ENCODE measurements around the gene P4HA2. TPM values are rescaled to one million over a fixed set of nuclear protein-coding genes. Genes with fewer than 3 reads are reported as not detected.

P4HA2 gene
- total RNA-seq, 5 donors from 2014 or later (not counting 1 experiment from before 2014, with no cell fraction given), result 0.50 to 0.99 (median 0.98) TPM; not detected in 2

GRCh38 chr5:132265336-132266030 lies 37.8 kb upstream of the P4HA2 start:
- ChIA-PET POLR2A (no interaction called here), CTCF (interaction anchor here in 1 of 2 donors (0.5 kb wide), 1 partner anchor 462 kb away, joined by 3 read pairs; no protein-coding TSS in a partner anchor)
- no peaks in the 10 kb centered on the region for H3K27me3 Mint-ChIP-seq
- H3K36me3 Mint-ChIP-seq, result no peaks in the 10 kb centered on the region
- H3K27ac Mint-ChIP-seq, result no peak overlapping the region
- Histone ChIP-seq H3K36me3 (ENCODE audit: control insufficient read depth in 2 of 2, extremely low read depth in 1 of 2, insufficient read depth in 1 of 2, low read length in 1 of 2) (no peaks in the 10 kb centered on the region), H3K27ac (ENCODE audit: low read length) (no peak overlapping the region), H3K4me3 (ENCODE audit: control insufficient read depth in 1 of 2, extremely low read depth in 1 of 2, low read length in 1 of 2) (no peak overlapping the region), H3K9me3 (no peaks in the 10 kb centered on the region), H3K27me3 (replicated peaks in 1 of 2; ENCODE audit: control insufficient read depth in 2 of 2, extremely low read depth in 1 of 2, insufficient read depth in 2 of 2, low read length in 1 of 2) (peaks cover 0 to 7% of the 10 kb centered on the region in 2 experiments), H3K4me1 (ENCODE audit: control insufficient read depth in 1 of 2, extremely low read depth in 1 of 2, insufficient read depth in 2 of 2, low read length in 2 of 2) (peaks cover 0 to 3% of the 10 kb centered on the region in 2 experiments)
- peaks cover 0 to 4% (median 3%) of the 10 kb centered on the region in 3 donors for H3K4me1 Mint-ChIP-seq
- ATAC-seq (replicated peaks in 1 of 4) (no peak), DNase-seq (no peak)
- H3K4me3 Mint-ChIP-seq, result no peak overlapping the region
- 100% methylated on average over 2 of the region's 8 CpGs for WGBS (ENCODE audit: insufficient coverage)
- no peaks in the 10 kb centered on the region for H3K9me3 Mint-ChIP-seq

DNA sequence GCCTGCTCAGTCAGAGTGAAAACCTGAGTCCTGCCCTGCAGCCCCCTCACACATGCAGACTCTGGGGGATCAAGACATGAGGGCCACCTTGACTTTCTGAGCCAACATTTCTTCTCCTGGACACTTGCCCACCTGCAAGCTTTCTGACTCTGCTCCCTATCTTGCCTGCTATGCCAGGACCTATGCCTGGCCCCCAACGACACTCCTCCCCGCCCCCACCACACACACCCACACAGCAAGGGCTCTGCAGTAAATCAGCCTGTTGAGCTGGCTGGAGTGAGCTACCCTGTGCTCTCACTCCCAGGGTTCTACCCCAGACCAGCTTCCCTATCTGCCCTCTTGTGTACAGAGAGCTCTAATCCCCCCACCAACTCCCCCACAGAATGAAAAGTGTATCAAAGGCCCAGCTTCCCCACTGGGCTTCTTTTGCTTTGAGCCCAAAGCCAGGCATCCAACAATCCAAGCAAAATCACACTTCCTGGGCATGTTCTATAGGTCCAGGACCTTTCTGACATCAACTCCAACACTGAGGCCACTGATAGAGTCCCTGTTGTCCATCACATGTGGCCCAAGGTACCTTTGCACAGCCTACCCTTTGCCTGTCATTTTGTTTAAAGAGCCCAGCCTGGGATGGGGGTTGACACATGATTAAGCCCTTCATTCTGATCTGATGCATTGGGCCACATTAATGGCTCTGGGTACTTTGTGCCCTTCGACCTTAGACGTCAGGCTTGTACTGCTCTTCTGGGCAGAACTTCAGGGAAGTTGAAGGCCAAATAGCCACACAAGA lies 37.1 kb upstream of the P4HA2 start:
- WGBS (ENCODE audit: insufficient coverage), result 77% methylated on average over 4 of the region's 4 CpGs
- no peak for ATAC-seq (replicated peaks in 1 of 4)

DNA sequence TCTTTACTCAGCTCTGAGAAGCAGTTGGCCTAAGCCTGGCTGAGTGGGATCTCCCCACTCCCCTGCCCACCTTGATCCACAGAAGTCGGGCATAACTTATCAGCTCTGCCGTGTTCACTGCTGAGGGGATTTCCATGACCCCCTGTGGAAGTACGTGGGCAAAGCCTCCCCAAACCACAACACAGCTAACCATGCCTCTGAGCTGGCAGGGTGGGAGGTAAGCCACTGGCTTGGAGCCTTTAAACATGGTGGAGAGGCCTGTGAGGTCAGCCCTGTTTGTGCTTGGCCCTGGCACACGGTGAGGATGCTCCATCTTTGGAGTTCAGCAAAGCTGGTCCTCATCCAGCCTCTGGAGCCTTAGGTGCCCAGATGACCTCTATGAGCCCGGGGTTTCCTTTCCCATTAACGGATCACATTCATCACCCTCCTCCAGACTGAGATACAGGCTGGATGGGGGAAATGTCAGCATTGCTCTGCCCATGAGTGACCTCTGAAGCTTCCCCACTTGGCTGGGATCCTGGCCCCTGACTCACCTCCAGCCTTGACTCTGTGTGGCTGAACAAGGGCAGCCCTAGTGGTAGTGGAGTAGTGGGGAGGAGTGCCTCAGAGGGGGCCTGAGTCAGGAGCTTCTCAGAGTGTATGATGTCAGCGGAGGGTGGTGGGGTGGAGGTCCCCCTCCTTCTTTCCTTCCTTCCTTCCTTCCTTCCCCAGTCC lies 36.1 kb upstream of the P4HA2 start:
- ChIA-PET CTCF (interaction anchor here in 1 of 2 donors (1.1 kb wide), 1 partner anchor 25 kb away, joined by 3 read pairs; no protein-coding TSS in a partner anchor), POLR2A (no interaction called here)
- ATAC-seq (replicated peaks in 1 of 4), result no peak
- no peaks in the 10 kb centered on the region for H3K9me3 Mint-ChIP-seq
- Histone ChIP-seq H3K27ac (ENCODE audit: low read length) (no peak overlapping the region), H3K36me3 (ENCODE audit: control insufficient read depth in 2 of 2, extremely low read depth in 1 of 2, insufficient read depth in 1 of 2, low read length in 1 of 2) (no peaks in the 10 kb centered on the region), H3K9me3 (no peaks in the 10 kb centered on the region), H3K4me3 (ENCODE audit: control insufficient read depth in 1 of 2, extremely low read depth in 1 of 2, low read length in 1 of 2) (no peak overlapping the region), H3K27me3 (replicated peaks in 1 of 2; ENCODE audit: control insufficient read depth in 2 of 2, extremely low read depth in 1 of 2, insufficient read depth in 2 of 2, low read length in 1 of 2) (peaks cover 0 to 20% of the 10 kb centered on the region in 2 experiments), H3K4me1 (ENCODE audit: control insufficient read depth in 1 of 2, extremely low read depth in 1 of 2, insufficient read depth in 2 of 2, low read length in 2 of 2) (peaks cover 0 to 3% of the 10 kb centered on the region in 2 experiments)
- H3K4me1 Mint-ChIP-seq, result peaks cover 0 to 8% (median 6%) of the 10 kb centered on the region in 3 donors
- H3K4me3 Mint-ChIP-seq, result no peak overlapping the region
- no peak for DNase-seq
- no peak overlapping the region for H3K27ac Mint-ChIP-seq
- H3K36me3 Mint-ChIP-seq, result no peaks in the 10 kb centered on the region
- H3K27me3 Mint-ChIP-seq, result peaks cover 0 to 7% of the 10 kb centered on the region in 2 donors
- no CpG with 5 or more reads among the region's 7 CpGs for WGBS (ENCODE audit: insufficient coverage)

More for the DNA sequence above, 37.1 kb upstream of the P4HA2 start:
- no peaks in the 10 kb centered on the region for H3K36me3 ChIP-seq (ENCODE audit: control insufficient read depth in 2 of 2, extremely low read depth in 1 of 2, insufficient read depth in 1 of 2, low read length in 1 of 2)
- no peak overlapping the region for H3K4me3 Mint-ChIP-seq
- peaks cover 0 to 3% of the 10 kb centered on the region in 2 donors for H3K27me3 Mint-ChIP-seq
- CTCF ChIA-PET, result interaction anchor here in 1 of 2 donors (0.6 kb wide), 1 partner anchor 254 kb away, joined by 3 read pairs; no protein-coding TSS in a partner anchor
- DNase-seq, result no peak
- H3K9me3 ChIP-seq, result no peaks in the 10 kb centered on the region
- peaks cover 0 to 3% of the 10 kb centered on the region in 2 experiments for H3K4me1 ChIP-seq (ENCODE audit: control insufficient read depth in 1 of 2, extremely low read depth in 1 of 2, insufficient read depth in 2 of 2, low read length in 2 of 2)
- POLR2A ChIA-PET, result interaction anchor here in 1 of 2 donors (0.6 to 0.7 kb wide), 2 partner anchors 14 to 505 kb away, joined by 4 to 6 read pairs; no protein-coding TSS in a partner anchor
- H3K9me3 Mint-ChIP-seq, result no peaks in the 10 kb centered on the region
- H3K36me3 Mint-ChIP-seq, result no peaks in the 10 kb centered on the region
- H3K27ac Mint-ChIP-seq, result no peak overlapping the region
- no peak overlapping the region for H3K27ac ChIP-seq (ENCODE audit: low read length)
- peaks cover 0 to 11% of the 10 kb centered on the region in 2 experiments for H3K27me3 ChIP-seq (replicated peaks in 1 of 2; ENCODE audit: control insufficient read depth in 2 of 2, extremely low read depth in 1 of 2, insufficient read depth in 2 of 2, low read length in 1 of 2)
- no peak overlapping the region for H3K4me3 ChIP-seq (ENCODE audit: control insufficient read depth in 1 of 2, extremely low read depth in 1 of 2, low read length in 1 of 2)
- H3K4me1 Mint-ChIP-seq, result peaks cover 0 to 8% (median 6%) of the 10 kb centered on the region in 3 donors

DNA sequence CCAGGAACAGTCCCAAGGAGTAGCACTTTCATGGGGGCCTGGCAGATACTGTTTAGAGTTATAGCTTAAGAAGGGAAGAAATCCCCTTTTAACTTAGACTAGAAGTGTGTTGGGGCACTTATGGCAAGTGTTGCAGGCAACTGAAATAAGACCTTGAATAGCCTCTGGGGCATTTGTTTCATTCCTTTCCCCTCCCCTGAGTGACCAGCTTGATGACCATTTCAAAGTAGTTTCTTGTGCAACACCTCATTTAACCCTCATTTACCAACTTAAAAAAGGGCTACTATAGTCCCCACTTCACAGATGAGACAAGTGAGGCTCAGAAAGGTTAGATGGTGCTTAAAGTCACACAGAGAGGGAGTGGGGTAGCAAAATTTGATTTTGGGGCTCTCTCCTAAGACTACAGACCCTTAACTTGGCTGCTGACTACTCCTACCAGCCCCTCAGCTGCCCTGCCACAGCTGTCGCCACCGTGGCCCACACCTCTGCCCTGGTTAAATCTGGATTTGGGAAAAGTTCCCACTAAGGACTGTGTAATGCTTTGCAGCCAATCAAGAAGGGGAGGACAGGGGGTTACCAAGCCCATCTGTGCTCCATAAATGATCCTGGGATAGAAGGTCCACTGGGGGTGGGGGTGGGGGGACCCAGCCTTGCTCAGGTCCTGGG lies 35.4 kb upstream of the P4HA2 start:
- ChIA-PET POLR2A (no interaction called here), CTCF (interaction anchor here in 1 of 2 donors (1.1 kb wide), 1 partner anchor 25 kb away, joined by 3 read pairs; no protein-coding TSS in a partner anchor)
- WGBS (ENCODE audit: insufficient coverage), result no CpG with 5 or more reads among the region's 2 CpGs
- no peak overlapping the region for H3K4me3 Mint-ChIP-seq
- H3K27me3 ChIP-seq (replicated peaks in 1 of 2; ENCODE audit: control insufficient read depth in 2 of 2, extremely low read depth in 1 of 2, insufficient read depth in 2 of 2, low read length in 1 of 2), result peaks cover 0 to 27% of the 10 kb centered on the region in 2 experiments
- no peak for ATAC-seq (replicated peaks in 1 of 4)
- DNase-seq, result no peak
- H3K27ac Mint-ChIP-seq, result no peak overlapping the region
- peaks cover 0 to 11% of the 10 kb centered on the region in 2 donors for H3K27me3 Mint-ChIP-seq
- H3K9me3 Mint-ChIP-seq, result no peaks in the 10 kb centered on the region
- no peak overlapping the region for H3K27ac ChIP-seq (ENCODE audit: low read length)
- H3K36me3 ChIP-seq (ENCODE audit: control insufficient read depth in 2 of 2, extremely low read depth in 1 of 2, insufficient read depth in 1 of 2, low read length in 1 of 2), result no peaks in the 10 kb centered on the region
- peaks cover 0 to 3% of the 10 kb centered on the region in 2 experiments for H3K4me1 ChIP-seq (ENCODE audit: control insufficient read depth in 1 of 2, extremely low read depth in 1 of 2, insufficient read depth in 2 of 2, low read length in 2 of 2)
- H3K4me1 Mint-ChIP-seq, result peaks cover 0 to 8% (median 6%) of the 10 kb centered on the region in 3 donors
- H3K36me3 Mint-ChIP-seq, result no peaks in the 10 kb centered on the region
- H3K9me3 ChIP-seq, result no peaks in the 10 kb centered on the region
- no peak overlapping the region for H3K4me3 ChIP-seq (ENCODE audit: control insufficient read depth in 1 of 2, extremely low read depth in 1 of 2, low read length in 1 of 2)

DNA sequence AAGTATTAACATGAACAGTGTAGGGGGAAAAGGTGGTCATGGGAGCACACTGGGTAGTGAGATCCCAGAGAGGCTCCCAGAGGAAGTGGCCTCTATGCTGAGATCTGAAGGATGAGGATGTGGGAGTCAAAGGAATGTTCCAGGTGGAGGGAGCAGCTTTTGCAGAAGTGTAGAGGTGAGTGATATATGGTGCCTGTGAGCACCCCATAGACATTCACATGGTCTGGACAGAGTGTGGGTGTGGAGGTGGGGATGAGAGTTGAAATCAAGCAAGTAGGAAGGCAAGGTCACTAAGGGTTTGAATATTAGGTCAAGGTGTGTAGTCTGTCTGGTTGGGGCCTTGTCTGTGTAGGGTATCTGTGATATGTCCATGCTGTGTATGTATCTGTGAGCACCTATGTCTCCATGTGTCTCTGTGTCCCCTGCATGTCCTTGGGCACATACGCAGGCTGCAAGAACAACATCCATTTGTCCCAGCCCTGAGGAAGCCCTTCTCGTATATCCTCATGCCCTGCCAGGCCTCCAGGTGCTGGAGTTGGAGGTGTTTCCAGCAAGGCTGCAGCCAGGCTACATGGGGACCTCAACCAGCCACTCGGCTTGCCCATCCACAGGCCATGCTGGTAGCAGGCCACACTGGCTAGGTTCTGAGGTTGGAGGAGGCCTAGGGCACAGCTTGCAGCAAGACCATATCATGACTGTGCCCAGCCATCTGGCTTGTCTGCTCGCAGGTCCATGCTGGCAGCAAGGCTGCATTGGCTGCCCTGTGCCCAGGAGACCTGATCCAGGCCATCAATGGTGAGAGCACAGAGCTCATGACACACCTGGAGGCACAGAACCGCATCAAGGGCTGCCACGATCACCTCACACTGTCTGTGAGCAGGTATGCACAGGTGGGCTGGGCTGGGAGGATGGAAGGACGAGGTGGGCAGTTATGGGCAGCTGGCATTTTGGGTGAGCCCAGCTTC lies 34.5 kb upstream of the P4HA2 start:
- ChIA-PET CTCF (no interaction called here), POLR2A (no interaction called here)
- WGBS (ENCODE audit: insufficient coverage), result 88% methylated on average over 7 of the region's 7 CpGs
- Mint-ChIP-seq H3K27me3 (peaks cover 0 to 14% of the 10 kb centered on the region in 2 donors), H3K4me1 (peaks cover 0 to 8% (median 6%) of the 10 kb centered on the region in 3 donors), H3K4me3 (no peak overlapping the region), H3K36me3 (no peaks in the 10 kb centered on the region), H3K27ac (no peak overlapping the region), H3K9me3 (no peaks in the 10 kb centered on the region)
- ATAC-seq (replicated peaks in 1 of 4), result no peak
- H3K4me3 ChIP-seq (ENCODE audit: control insufficient read depth in 1 of 2, extremely low read depth in 1 of 2, low read length in 1 of 2), result no peak overlapping the region
- peaks cover 0 to 34% of the 10 kb centered on the region in 2 experiments for H3K27me3 ChIP-seq (replicated peaks in 1 of 2; ENCODE audit: control insufficient read depth in 2 of 2, extremely low read depth in 1 of 2, insufficient read depth in 2 of 2, low read length in 1 of 2)
- no peaks in the 10 kb centered on the region for H3K36me3 ChIP-seq (ENCODE audit: control insufficient read depth in 2 of 2, extremely low read depth in 1 of 2, insufficient read depth in 1 of 2, low read length in 1 of 2)
- no peaks in the 10 kb centered on the region for H3K9me3 ChIP-seq
- no peak for DNase-seq
- peaks cover 0 to 8% of the 10 kb centered on the region in 2 experiments for H3K4me1 ChIP-seq (ENCODE audit: control insufficient read depth in 1 of 2, extremely low read depth in 1 of 2, insufficient read depth in 2 of 2, low read length in 2 of 2)
- no peak overlapping the region for H3K27ac ChIP-seq (ENCODE audit: low read length)

All from T-cell (primary cell).